ENCODE measurements around the gene CBX4. TPM values are rescaled to one million over a fixed set of nuclear protein-coding genes. Genes with fewer than 3 reads are reported as not detected.

Gene CBX4
- total RNA-seq, 4 donors from 2014 or later, result 6.7 to 11.5 (median 10.0) TPM

GRCh38 chr17:79832218-79833109 is 6.8 kb downstream of the CBX4 start:
- H3K27me3 ChIP-seq, result peaks cover 4% of the 10 kb centered on the region
- peak overlapping the region in 3 of 4 donors; percentile 25 to 66 (median 54) for H3K27ac ChIP-seq
- WGBS, 2 donors (ENCODE audit: low coverage in 1 of 2), result 100% methylated on average over 1 of the region's 72 CpGs; no CpG with 5 or more reads in 1 of the 2 donors
- H3K36me3 ChIP-seq, result peaks cover 0 to 28% of the 10 kb centered on the region in 2 donors
- H3K4me3 ChIP-seq, result peak overlapping the region in 1 of 2 donors; percentile 43
- no peak for TF ChIP-seq CTCF (IDR thresholded peaks at IDR 0.05)
- no peak for TF ChIP-seq EP300 (IDR thresholded peaks at IDR 0.05)
- no peak for TF ChIP-seq POLR2A (IDR thresholded peaks at IDR 0.05)
- no peak for TF ChIP-seq POLR2AphosphoS5 (IDR thresholded peaks at IDR 0.05)
- H3K4me1 ChIP-seq, result peaks cover 5 to 56% (median 27%) of the 10 kb centered on the region in 3 donors
- ATAC-seq, result peak; percentile 28
- H3K9me3 ChIP-seq, result no peaks in the 10 kb centered on the region

- Histone ChIP-seq H3K4me1 (peaks cover 5 to 47% (median 19%) of the 10 kb centered on the region in 3 donors), H3K27me3 (peaks cover 13% of the 10 kb centered on the region), H3K27ac (peak overlapping the region in 3 of 4 donors; percentile 25 to 66 (median 54)), H3K4me3 (peak overlapping the region in 1 of 2 donors; percentile 43), H3K36me3 (peaks cover 0 to 28% of the 10 kb centered on the region in 2 donors), H3K9me3 (no peaks in the 10 kb centered on the region)
- ATAC-seq, result peak; percentile 65
- TF ChIP-seq EP300 (IDR thresholded peaks at IDR 0.05), result no peak
- no peak for TF ChIP-seq POLR2A (IDR thresholded peaks at IDR 0.05)
- TF ChIP-seq POLR2AphosphoS5 (IDR thresholded peaks at IDR 0.05), result no peak
- no peak for TF ChIP-seq CTCF (IDR thresholded peaks at IDR 0.05)
- WGBS, 2 donors (ENCODE audit: low coverage in 1 of 2), result 5% methylated on average over 3 of the region's 33 CpGs; no CpG with 5 or more reads in 1 of the 2 donors
Observed at GRCh38 chr17:79831265-79832217, 7.7 kb downstream of the CBX4 start.

- Histone ChIP-seq H3K4me1 (peaks cover 5 to 46% (median 19%) of the 10 kb centered on the region in 3 donors), H3K36me3 (peaks cover 0 to 28% of the 10 kb centered on the region in 2 donors), H3K9me3 (no peaks in the 10 kb centered on the region), H3K4me3 (no peak overlapping the region), H3K27me3 (peaks cover 20% of the 10 kb centered on the region), H3K27ac (no peak overlapping the region)
- WGBS, 2 donors (ENCODE audit: low coverage in 1 of 2), result 80 to 90% methylated on average over 2 of the region's 8 CpGs
- TF ChIP-seq POLR2A (IDR thresholded peaks at IDR 0.05) (no peak), EP300 (IDR thresholded peaks at IDR 0.05) (no peak), POLR2AphosphoS5 (IDR thresholded peaks at IDR 0.05) (no peak), CTCF (IDR thresholded peaks at IDR 0.05) (no peak)
- no peak for ATAC-seq
Observed at GRCh38 chr17:79830763-79831264, 8.4 kb downstream of the CBX4 start.

- no peaks in the 10 kb centered on the region for H3K9me3 ChIP-seq
- no peak overlapping the region for H3K4me3 ChIP-seq
- TF ChIP-seq POLR2AphosphoS5 (IDR thresholded peaks at IDR 0.05) (no peak), EP300 (IDR thresholded peaks at IDR 0.05) (no peak), CTCF (IDR thresholded peaks at IDR 0.05) (no peak), POLR2A (IDR thresholded peaks at IDR 0.05) (no peak)
- peaks cover 25% of the 10 kb centered on the region for H3K27me3 ChIP-seq
- peaks cover 0 to 25% of the 10 kb centered on the region in 2 donors for H3K36me3 ChIP-seq
- peaks cover 5 to 41% (median 19%) of the 10 kb centered on the region in 3 donors for H3K4me1 ChIP-seq
- WGBS, 2 donors (ENCODE audit: low coverage in 1 of 2), result no CpG with 5 or more reads among the region's 8 CpGs
- no peak for ATAC-seq
- H3K27ac ChIP-seq, result no peak overlapping the region
Observed at GRCh38 chr17:79830303-79830702, 8.9 kb downstream of the CBX4 start.

Data from gastroesophageal sphincter (tissue), 4 donors.